Measurements from ENCODE around the gene TXNDC5. TPM values are rescaled to one million over a fixed set of nuclear protein-coding genes. Genes with fewer than 3 reads are reported as not detected.

The TXNDC5 gene
- total and polyA plus RNA-seq, 2 of the 13 experiments (the other 11 are each of a cell fraction or from before 2014, with no cell fraction given): 287 to 578 TPM

DNA sequence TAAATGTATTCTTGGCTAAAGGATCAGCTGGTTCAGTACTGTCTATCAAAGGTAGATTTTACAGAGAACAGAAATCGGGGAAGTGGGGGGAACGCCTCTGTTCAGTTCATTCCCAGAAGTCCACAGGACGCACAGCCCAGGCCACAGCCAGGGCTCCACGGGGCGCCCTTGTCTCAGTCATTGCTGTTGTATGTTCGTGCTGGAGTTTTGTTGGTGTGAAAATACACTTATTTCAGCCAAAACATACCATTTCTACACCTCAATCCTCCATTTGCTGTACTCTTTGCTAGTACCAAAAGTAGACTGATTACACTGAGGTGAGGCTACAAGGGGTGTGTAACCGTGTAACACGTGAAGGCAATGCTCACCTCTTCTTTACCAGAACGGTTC, 29.9 kb downstream of the TXNDC5 start:
- no peak for ATAC-seq
- intact Hi-C loops (cut with micrococcal nuclease; ENCODE audit: unreplicated experiment): no loop called here
- H3K4me3 ChIP-seq (replicated peaks in 1 of 3; ENCODE audit: insufficient read depth in 1 of 3, low read depth in 2 of 3, low read length in 3 of 3): no peak overlapping the region
- FAIRE-seq: peak; percentile 21
- no peak for DNase-seq (ENCODE audit: low spot score)
- in situ Hi-C loops (cut with HindIII; ENCODE audit: extremely low pct_ligation_motif_present, low pct_unique_long_range_greater_than_20kb): no loop called here
- H3K4me2 ChIP-seq (ENCODE audit: low read depth, low read length): no peak overlapping the region
- no peaks in the 10 kb centered on the region for H3K79me2 ChIP-seq (ENCODE audit: insufficient read depth, low read length)
- CTCF ChIA-PET (ENCODE audit: low intra/inter-chr PET ratio, low total read pairs): no interaction called here
- no TSS peak for BruUV-seq (replicated peaks)
- TF ChIP-seq ZNF850 (CRISPR knock-in tag; conservative IDR thresholded peaks at IDR 0.05) (no peak), RBM22 (optimal IDR thresholded peaks at IDR 0.05; ENCODE audit: low read length) (peak; percentile 90), TEAD2 (CRISPR knock-in tag; IDR thresholded peaks at IDR 0.05) (no peak), POLR2AphosphoS5 (IDR thresholded peaks at IDR 0.05; ENCODE audit: low read depth, low read length) (peak; percentile 31; the same call in 1 of the 2 replicates), POLR2G (IDR thresholded peaks at IDR 0.05; ENCODE audit: low read depth, low read length) (peak; percentile 45; the same call in 1 of the 2 replicates), ZNF343 (CRISPR knock-in tag; IDR thresholded peaks at IDR 0.05) (no peak), ZNF446 (CRISPR knock-in tag; IDR thresholded peaks at IDR 0.05) (no peak)
- H3K4me1 ChIP-seq (ENCODE audit: insufficient read depth, low read length): peaks cover 28% of the 10 kb centered on the region
- no peaks in the 10 kb centered on the region for H3K9me3 ChIP-seq (ENCODE audit: low read length)
- H3K9ac ChIP-seq (ENCODE audit: insufficient read depth, low read depth, low read length): no peak overlapping the region
- 96% methylated on average over 9 of the region's 9 CpGs for WGBS (ENCODE audit: low lambda C conversion rate)
- POLR2A ChIA-PET: no interaction called here
- no peak overlapping the region for H3K27ac ChIP-seq (ENCODE audit: extremely low read length, insufficient read depth, low read length)
- H2AFZ ChIP-seq (ENCODE audit: low read length): no peak overlapping the region
- H3K27me3 ChIP-seq (ENCODE audit: control insufficient read depth in 1 of 2, insufficient read depth in 2 of 2, low read length in 2 of 2): no peaks in the 10 kb centered on the region
- H4K20me1 ChIP-seq (ENCODE audit: insufficient read depth, low read length): peaks cover 9% of the 10 kb centered on the region; the same call in 1 of the 2 replicates
- peaks cover 31 to 52% of the 10 kb centered on the region in 2 experiments for H3K36me3 ChIP-seq (replicated peaks in 1 of 2; ENCODE audit: control insufficient read depth in 1 of 2, insufficient read depth in 2 of 2, low read length in 2 of 2)

DNA sequence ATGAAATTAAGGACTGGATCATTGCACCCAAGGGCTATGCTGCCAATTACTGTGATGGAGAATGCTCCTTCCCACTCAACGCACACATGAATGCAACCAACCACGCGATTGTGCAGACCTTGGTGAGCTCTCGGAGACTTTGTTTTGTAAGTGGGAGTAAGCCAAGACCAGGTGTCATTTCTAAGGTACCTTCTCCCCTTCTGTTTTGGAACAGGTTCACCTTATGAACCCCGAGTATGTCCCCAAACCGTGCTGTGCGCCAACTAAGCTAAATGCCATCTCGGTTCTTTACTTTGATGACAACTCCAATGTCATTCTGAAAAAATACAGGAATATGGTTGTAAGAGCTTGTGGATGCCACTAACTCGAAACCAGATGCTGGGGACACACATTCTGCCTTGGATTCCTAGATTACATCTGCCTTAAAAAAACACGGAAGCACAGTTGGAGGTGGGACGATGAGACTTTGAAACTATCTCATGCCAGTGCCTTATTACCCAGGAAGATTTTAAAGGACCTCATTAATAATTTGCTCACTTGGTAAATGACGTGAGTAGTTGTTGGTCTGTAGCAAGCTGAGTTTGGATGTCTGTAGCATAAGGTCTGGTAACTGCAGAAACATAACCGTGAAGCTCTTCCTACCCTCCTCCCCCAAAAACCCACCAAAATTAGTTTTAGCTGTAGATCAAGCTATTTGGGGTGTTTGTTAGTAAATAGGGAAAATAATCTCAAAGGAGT, 30.4 kb downstream of the TXNDC5 start:
- Histone ChIP-seq H3K4me2 (ENCODE audit: low read depth, low read length) (no peak overlapping the region), H3K36me3 (replicated peaks in 1 of 2; ENCODE audit: control insufficient read depth in 1 of 2, insufficient read depth in 2 of 2, low read length in 2 of 2) (peaks cover 27 to 46% of the 10 kb centered on the region in 2 experiments), H3K27ac (ENCODE audit: extremely low read length, insufficient read depth, low read length) (no peak overlapping the region), H3K9me3 (ENCODE audit: low read length) (no peaks in the 10 kb centered on the region), H3K79me2 (ENCODE audit: insufficient read depth, low read length) (no peaks in the 10 kb centered on the region), H2AFZ (ENCODE audit: low read length) (no peak overlapping the region), H3K4me1 (ENCODE audit: insufficient read depth, low read length) (peaks cover 28% of the 10 kb centered on the region), H4K20me1 (ENCODE audit: insufficient read depth, low read length) (peaks cover 9% of the 10 kb centered on the region; the same call in 1 of the 2 replicates), H3K9ac (ENCODE audit: insufficient read depth, low read depth, low read length) (no peak overlapping the region), H3K4me3 (replicated peaks in 1 of 3; ENCODE audit: insufficient read depth in 1 of 3, low read depth in 2 of 3, low read length in 3 of 3) (no peak overlapping the region), H3K27me3 (ENCODE audit: control insufficient read depth in 1 of 2, insufficient read depth in 2 of 2, low read length in 2 of 2) (no peaks in the 10 kb centered on the region)
- CTCF ChIA-PET (ENCODE audit: low intra/inter-chr PET ratio, low total read pairs): no interaction called here
- ATAC-seq: no peak
- in situ Hi-C loops (cut with HindIII; ENCODE audit: extremely low pct_ligation_motif_present, low pct_unique_long_range_greater_than_20kb): no loop called here
- 97% methylated on average over 13 of the region's 13 CpGs for WGBS (ENCODE audit: low lambda C conversion rate)
- no TSS peak for BruUV-seq (replicated peaks)
- intact Hi-C loops (cut with micrococcal nuclease; ENCODE audit: unreplicated experiment): no loop called here
- FAIRE-seq: no peak
- POLR2A ChIA-PET: no interaction called here
- no peak for DNase-seq (ENCODE audit: low spot score)
- TF ChIP-seq ZNF33A (CRISPR knock-in tag; IDR thresholded peaks at IDR 0.05; ENCODE audit: borderline replicate concordance): no peak
- no peak for TF ChIP-seq RBFOX2 (IDR thresholded peaks at IDR 0.05; ENCODE audit: low read depth, low read length)
- no peak for TF ChIP-seq PTBP1 (IDR thresholded peaks at IDR 0.05; ENCODE audit: low read depth, low read length, poor library complexity, severe bottlenecking)
- no peak for TF ChIP-seq ZNF577 (CRISPR knock-in tag; IDR thresholded peaks at IDR 0.05; ENCODE audit: borderline replicate concordance, low read depth)
- no peak for TF ChIP-seq ZNF703 (CRISPR knock-in tag; IDR thresholded peaks at IDR 0.05; ENCODE audit: borderline replicate concordance)
- no peak for TF ChIP-seq GZF1 (CRISPR knock-in tag; IDR thresholded peaks at IDR 0.05)
- TF ChIP-seq ZNF777 (CRISPR knock-in tag; IDR thresholded peaks at IDR 0.05): no peak
- TF ChIP-seq, protein P1, sequence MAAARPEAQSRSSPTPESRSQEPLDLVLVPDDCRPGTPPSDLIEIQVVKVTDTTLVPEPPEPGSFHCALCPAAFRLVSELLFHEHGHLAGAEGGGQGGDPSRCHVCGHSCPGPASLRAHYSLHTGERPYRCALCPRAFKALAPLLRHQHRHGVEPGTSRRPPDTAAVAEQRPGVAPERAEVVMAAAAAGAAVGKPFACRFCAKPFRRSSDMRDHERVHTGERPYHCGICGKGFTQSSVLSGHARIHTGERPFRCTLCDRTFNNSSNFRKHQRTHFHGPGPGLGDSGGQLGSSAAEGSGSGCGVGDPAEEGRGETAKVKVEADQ (CRISPR knock-in tag; IDR thresholded peaks at IDR 0.05; ENCODE audit: borderline replicate concordance): no peak
- TF ChIP-seq HNRNPL (IDR thresholded peaks at IDR 0.05; ENCODE audit: low read depth, low read length): no peak
- TF ChIP-seq ZNF850 (CRISPR knock-in tag; conservative IDR thresholded peaks at IDR 0.05): no peak
- no peak for TF ChIP-seq ZNF747 (CRISPR knock-in tag; IDR thresholded peaks at IDR 0.05; ENCODE audit: borderline replicate concordance)
- no peak for TF ChIP-seq NFE2L2 (IDR thresholded peaks at IDR 0.05; ENCODE audit: low read length)

Data from HepG2 (cell line).